Right kidney (tissue), 1 donor: ENCODE results near the gene LRRC58.
A peak's percentile ranks its signal among the peaks of the same experiment; 100 is the strongest.
"Not testable (repeated sequence)": the region's sequence is repeated elsewhere in the genome, so short reads cannot be mapped to it uniquely, and the experiment has no call there.

Experiments
- DNase-seq: peaks from one replicate; pipeline ENCODE4 v3.0.0-alpha.2; 2016

Gene LRRC58

GRCh38 chr3:120341658-120342346, 7.4 kb downstream of the LRRC58 start:
- DNase-seq, result no peak

- DNase-seq, result no peak
Observed at GRCh38 chr3:120339362-120339761, 9.8 kb downstream of the LRRC58 start.

- DNase-seq, result no peak
Observed at GRCh38 chr3:120338517-120338916, 10.6 kb downstream of the LRRC58 start.

- DNase-seq, result no peak
Observed at GRCh38 chr3:120332646-120333045, 16.5 kb downstream of the LRRC58 start.

GRCh38 chr3:120331076-120331475, 18.1 kb downstream of the LRRC58 start:
- no peak for DNase-seq

- no peak for DNase-seq
Observed at GRCh38 chr3:120326784-120327183, 22.4 kb downstream of the LRRC58 start.

GRCh38 chr3:120324190-120324589, 25.0 kb downstream of the LRRC58 start:
- DNase-seq, result no peak

GRCh38 chr3:120323761-120324160, 25.4 kb downstream of the LRRC58 start:
- not testable (repeated sequence) for DNase-seq

GRCh38 chr3:120311863-120312794, 37.0 kb downstream of the LRRC58 start:
- no peak for DNase-seq

GRCh38 chr3:120306519-120307455, 42.4 kb downstream of the LRRC58 start:
- peak; percentile 16 for DNase-seq

GRCh38 chr3:120304616-120305015, 44.5 kb downstream of the LRRC58 start:
- peak; percentile 38 for DNase-seq

GRCh38 chr3:120302361-120302760, 46.8 kb downstream of the LRRC58 start:
- no peak for DNase-seq

- no peak for DNase-seq
Observed at GRCh38 chr3:120300971-120301370, 48.2 kb downstream of the LRRC58 start.

GRCh38 chr3:120299403-120299802, 49.8 kb downstream of the LRRC58 start:
- no peak for DNase-seq

- DNase-seq, result no peak
Observed at GRCh38 chr3:120298996-120299395, 50.2 kb downstream of the LRRC58 start.

GRCh38 chr3:120291552-120291951, 57.6 kb downstream of the LRRC58 start:
- DNase-seq, result not testable (repeated sequence)

GRCh38 chr3:120289636-120290035, 59.5 kb downstream of the LRRC58 start:
- DNase-seq, result no peak

GRCh38 chr3:120286465-120286864, 62.7 kb downstream of the LRRC58 start:
- DNase-seq, result no peak

GRCh38 chr3:120285508-120285841, 63.7 kb downstream of the LRRC58 start:
- no peak for DNase-seq

GRCh38 chr3:120284747-120285507, 64.2 kb downstream of the LRRC58 start, which contains the start of gene GPR156:
TSS of gene GPR156 (minus strand) at chr3:120285222. CDS start at chr3:120244098, 41,124 bp downstream.
- peak; percentile 57 for DNase-seq

- no peak for DNase-seq
Observed at GRCh38 chr3:120281261-120281660, 67.9 kb downstream of the LRRC58 start.

- DNase-seq, result no peak
Observed at GRCh38 chr3:120280566-120280965, 68.6 kb downstream of the LRRC58 start.
